K562 (cell line): Measurements from ENCODE around the gene MYLK4. TPM values are rescaled to one million over a fixed set of nuclear protein-coding genes. Genes with fewer than 3 reads are reported as not detected.
A peak's percentile ranks its signal among the peaks of the same experiment; 100 is the strongest.

ENCODE experiments used
- BCL6 ChIP-seq: fragments of 250-450 bp; sonication (Bioruptor Pico); IDR thresholded peaks from 2 replicates; pipeline ENCODE4 v1.4.0; 2020
- BDP1 ChIP-seq: IDR thresholded peaks from 3 replicates; pipeline ENCODE4 v1.6.1; 2011; ENCODE audit not compliant: insufficient read length, insufficient read depth
- ELF2 ChIP-seq: fragments of 250-450 bp; sonication (Bioruptor Pico); IDR thresholded peaks from 2 replicates; pipeline ENCODE4 v1.5.0; 2021; ENCODE audit warnings: mild to moderate bottlenecking
- GABPA ChIP-seq: fragments of 200-800 bp; sonication (Bioruptor generic); conservative IDR thresholded peaks from 2 replicates; pipeline ENCODE4 v1.6.1; 2016; ENCODE audit warnings: low read depth, missing genetic modification characterization, missing compliant biosample characterization
- KAT8 ChIP-seq: fragments of 450-650 bp; IDR thresholded peaks from 2 replicates; pipeline ENCODE4 v1.6.1; 2016; ENCODE audit warnings: low read depth, mild to moderate bottlenecking
- KLF6 ChIP-seq: fragments of 250-450 bp; sonication (Bioruptor Pico); IDR thresholded peaks from 2 replicates; pipeline ENCODE4 v1.4.0; 2020; ENCODE audit warnings: mild to moderate bottlenecking, moderate library complexity, borderline replicate concordance
- MCM2 ChIP-seq: fragments of 450-650 bp; IDR thresholded peaks from 2 replicates; pipeline ENCODE4 v1.6.1; 2017; ENCODE audit warnings: low read depth, mild to moderate bottlenecking
- PHB ChIP-seq: fragments of 250-450 bp; sonication (Bioruptor Pico); IDR thresholded peaks from 2 replicates; pipeline ENCODE4 v1.5.0; 2021
- POU5F1 ChIP-seq: fragments of 150-350 bp; IDR thresholded peaks from 2 replicates; pipeline ENCODE4 v1.6.1; 2014; ENCODE audit warnings: borderline replicate concordance, low read length, low read depth, mild to moderate bottlenecking; ENCODE audit not compliant: partially characterized antibody
- RBM15 ChIP-seq: fragments of 200-400 bp; formaldehyde crosslinking; IDR thresholded peaks from 2 replicates; pipeline ENCODE4 v1.6.1; 2018; ENCODE audit warnings: mild to moderate bottlenecking, low read length, moderate library complexity; ENCODE audit not compliant: insufficient read depth
- RHOXF2B ChIP-seq: fragments of 250-450 bp; sonication (Bioruptor Pico); conservative IDR thresholded peaks from 2 replicates; pipeline ENCODE4 v1.5.1; 2021
- SLC30A9 ChIP-seq: fragments of 250-450 bp; sonication (Bioruptor Pico); IDR thresholded peaks from 2 replicates; pipeline ENCODE4 v1.8.0; 2022; ENCODE audit warnings: mild to moderate bottlenecking, moderate library complexity
- SMARCA4 ChIP-seq: fragments of 450-650 bp; IDR thresholded peaks from 2 replicates; pipeline ENCODE4 v1.6.1; 2016
- SMARCB1 ChIP-seq: IDR thresholded peaks from 2 replicates; pipeline ENCODE4 v1.6.1; 2011; ENCODE audit warnings: improper control_type of control experiment, low read depth; ENCODE audit not compliant: insufficient read length
- SRSF1 ChIP-seq: fragments of 200-400 bp; formaldehyde crosslinking; IDR thresholded peaks from 2 replicates; pipeline ENCODE4 v1.6.1; 2017; ENCODE audit warnings: mild to moderate bottlenecking, low read depth, low read length, moderate library complexity
- SRSF7 ChIP-seq: fragments of 200-400 bp; formaldehyde crosslinking; optimal IDR thresholded peaks from 2 replicates; pipeline ENCODE3; 2017; ENCODE audit warnings: mild to moderate bottlenecking, low read depth, low read length
- TCF3 ChIP-seq: sonication (generic); formaldehyde crosslinking; IDR thresholded peaks from 2 replicates; pipeline ENCODE4 v1.4.0; 2020; ENCODE audit warnings: mild to moderate bottlenecking, missing genetic modification reagents
- ZNF274 ChIP-seq: IDR thresholded peaks from 2 replicates; pipeline ENCODE4 v1.6.1; 2011; ENCODE audit warnings: low read depth, mild to moderate bottlenecking, low read length, moderate library complexity, borderline replicate concordance
- polyA plus RNA-seq, 8 experiments: library from polyadenylated mRNA; depleted of rRNA in 4 of 8; stranded (reverse) in 5 of 8; unstranded in 3 of 8; fragments of >200 nt; fragmentation: Nextera tagmentation in 2 of 8; fragmentation: Illumina TruSeq in 1 of 8; extraction: Ambion mirVana in 2 of 8; extraction: Trizol in 1 of 8; gene quantifications; 2 replicates each; pipeline versions ENCODE4 v1.2.1 to v1.2.3, GENCODE V29; 2011 to 2014; ENCODE audit warnings: inconsistent platforms in 1 of 8, missing spikeins in 1 of 8
- total RNA-seq, 7 experiments: library from RNA; depleted of rRNA in 6 of 7; stranded (reverse); fragments of >200 nt in 6 of 7; fragmentation: Illumina TruSeq in 2 of 7; extraction: Trizol in 2 of 7; gene quantifications; 2 replicates each; pipeline versions ENCODE4 v1.2.1 to v1.2.3, GENCODE V29; 2011 to 2021; ENCODE audit warnings: low replicate concordance in 1 of 7
- TF ChIP-seq, protein P1 (sequence below), 2 experiments: IDR thresholded peaks in 1 of 2; conservative IDR thresholded peaks in 1 of 2; 2 replicates each; pipeline ENCODE4 v1.6.1; 2016; ENCODE audit warnings: low read depth in 2 of 2, mild to moderate bottlenecking in 1 of 2, missing compliant biosample characterization in 1 of 2, missing genetic modification characterization in 1 of 2, moderate library complexity in 1 of 2
- TF ChIP-seq, protein P2 (sequence below): fragments of 450-650 bp; IDR thresholded peaks from 2 replicates; pipeline ENCODE4 v1.6.1; 2016; ENCODE audit warnings: antibody characterized with exemption
- TF ChIP-seq, protein P3 (sequence below): IDR thresholded peaks from 2 replicates; pipeline ENCODE4 v1.6.1; 2012; ENCODE audit warnings: low read depth, low read length, improper control_type of control experiment, borderline replicate concordance
- TF ChIP-seq, protein P4 (sequence below): fragments of 250-450 bp; sonication (Bioruptor Pico); IDR thresholded peaks from 2 replicates; pipeline ENCODE4 v1.5.1; 2021; ENCODE audit warnings: mild to moderate bottlenecking

MYLK4 gene
- total and polyA plus RNA-seq, 9 of the 15 experiments (the other 6 are each of a cell fraction or from before 2014, with no cell fraction given) = 0.01 to 0.15 (median 0.06) TPM

DNA sequence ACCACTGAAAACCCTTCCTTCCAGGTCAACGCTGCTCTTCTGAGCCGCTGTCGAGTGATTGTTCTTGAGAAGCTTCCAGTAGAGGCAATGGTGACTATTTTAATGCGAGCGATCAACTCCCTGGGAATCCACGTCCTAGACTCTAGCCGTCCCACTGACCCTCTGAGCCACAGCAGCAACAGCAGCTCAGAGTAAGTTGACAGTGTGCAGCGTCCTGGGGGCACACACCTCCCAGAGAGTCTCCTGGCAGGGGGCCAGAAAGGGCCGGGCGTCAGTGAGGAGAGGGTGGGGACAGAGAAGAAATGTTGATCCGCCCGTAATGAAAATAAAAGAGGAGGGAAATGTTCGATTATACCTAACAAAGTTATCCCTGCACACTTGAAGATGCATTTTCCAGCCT, 19.4 kb upstream of the MYLK4 start (continued):
- TF ChIP-seq SMARCB1 (no peak), BCL6 (CRISPR knock-in tag) (no peak), RHOXF2B (CRISPR knock-in tag) (no peak), MCM2 (no peak), SRSF1 (no peak), KLF6 (CRISPR knock-in tag) (no peak), ZNF274 (no peak), KAT8 (no peak), POU5F1 (no peak), SRSF7 (no peak), RBM15 (no peak), SMARCA4 (0 out of 2 replicates have a peak, but pooled peaks have one; percentile 13), ELF2 (CRISPR knock-in tag) (no peak), BDP1 (no peak), GABPA (no peak), SLC30A9 (CRISPR knock-in tag) (no peak), PHB (no peak), TCF3 (no peak)
- TF ChIP-seq, protein P1, sequence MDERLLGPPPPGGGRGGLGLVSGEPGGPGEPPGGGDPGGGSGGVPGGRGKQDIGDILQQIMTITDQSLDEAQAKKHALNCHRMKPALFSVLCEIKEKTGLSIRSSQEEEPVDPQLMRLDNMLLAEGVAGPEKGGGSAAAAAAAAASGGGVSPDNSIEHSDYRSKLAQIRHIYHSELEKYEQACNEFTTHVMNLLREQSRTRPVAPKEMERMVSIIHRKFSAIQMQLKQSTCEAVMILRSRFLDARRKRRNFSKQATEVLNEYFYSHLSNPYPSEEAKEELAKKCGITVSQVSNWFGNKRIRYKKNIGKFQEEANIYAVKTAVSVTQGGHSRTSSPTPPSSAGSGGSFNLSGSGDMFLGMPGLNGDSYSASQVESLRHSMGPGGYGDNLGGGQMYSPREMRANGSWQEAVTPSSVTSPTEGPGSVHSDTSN (CRISPR knock-in tag; IDR thresholded peaks at IDR 0.05; ENCODE audit: low read depth) = no peak
- TF ChIP-seq, protein P1 (tag; conservative IDR thresholded peaks at IDR 0.05; ENCODE audit: low read depth) = no peak
- TF ChIP-seq, protein P2, sequence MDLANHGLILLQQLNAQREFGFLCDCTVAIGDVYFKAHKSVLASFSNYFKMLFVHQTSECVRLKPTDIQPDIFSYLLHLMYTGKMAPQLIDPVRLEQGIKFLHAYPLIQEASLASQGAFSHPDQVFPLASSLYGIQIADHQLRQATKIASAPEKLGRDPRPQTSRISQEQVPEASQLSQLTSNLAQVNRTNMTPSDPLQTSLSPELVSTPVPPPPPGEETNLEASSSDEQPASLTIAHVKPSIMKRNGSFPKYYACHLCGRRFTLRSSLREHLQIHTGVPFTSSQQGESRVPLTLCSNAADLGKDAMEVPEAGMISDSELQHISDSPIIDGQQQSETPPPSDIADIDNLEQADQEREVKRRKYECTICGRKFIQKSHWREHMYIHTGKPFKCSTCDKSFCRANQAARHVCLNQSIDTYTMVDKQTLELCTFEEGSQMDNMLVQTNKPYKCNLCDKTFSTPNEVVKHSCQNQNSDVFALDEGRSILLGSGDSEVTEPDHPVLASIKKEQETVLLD = 0 out of 2 replicates have a peak, but pooled peaks have one; percentile 39
- TF ChIP-seq, protein P3, sequence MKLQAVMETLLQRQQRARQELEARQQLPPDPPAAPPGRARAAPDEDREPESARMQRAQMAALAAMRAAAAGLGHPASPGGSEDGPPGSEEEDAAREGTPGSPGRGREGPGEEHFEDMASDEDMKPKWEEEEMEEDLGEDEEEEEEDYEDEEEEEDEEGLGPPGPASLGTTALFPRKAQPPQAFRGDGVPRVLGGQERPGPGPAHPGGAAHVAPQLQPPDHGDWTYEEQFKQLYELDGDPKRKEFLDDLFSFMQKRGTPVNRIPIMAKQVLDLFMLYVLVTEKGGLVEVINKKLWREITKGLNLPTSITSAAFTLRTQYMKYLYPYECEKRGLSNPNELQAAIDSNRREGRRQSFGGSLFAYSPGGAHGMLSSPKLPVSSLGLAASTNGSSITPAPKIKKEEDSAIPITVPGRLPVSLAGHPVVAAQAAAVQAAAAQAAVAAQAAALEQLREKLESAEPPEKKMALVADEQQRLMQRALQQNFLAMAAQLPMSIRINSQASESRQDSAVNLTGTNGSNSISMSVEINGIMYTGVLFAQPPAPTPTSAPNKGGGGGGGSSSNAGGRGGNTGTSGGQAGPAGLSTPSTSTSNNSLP = no peak
- TF ChIP-seq, protein P4, sequence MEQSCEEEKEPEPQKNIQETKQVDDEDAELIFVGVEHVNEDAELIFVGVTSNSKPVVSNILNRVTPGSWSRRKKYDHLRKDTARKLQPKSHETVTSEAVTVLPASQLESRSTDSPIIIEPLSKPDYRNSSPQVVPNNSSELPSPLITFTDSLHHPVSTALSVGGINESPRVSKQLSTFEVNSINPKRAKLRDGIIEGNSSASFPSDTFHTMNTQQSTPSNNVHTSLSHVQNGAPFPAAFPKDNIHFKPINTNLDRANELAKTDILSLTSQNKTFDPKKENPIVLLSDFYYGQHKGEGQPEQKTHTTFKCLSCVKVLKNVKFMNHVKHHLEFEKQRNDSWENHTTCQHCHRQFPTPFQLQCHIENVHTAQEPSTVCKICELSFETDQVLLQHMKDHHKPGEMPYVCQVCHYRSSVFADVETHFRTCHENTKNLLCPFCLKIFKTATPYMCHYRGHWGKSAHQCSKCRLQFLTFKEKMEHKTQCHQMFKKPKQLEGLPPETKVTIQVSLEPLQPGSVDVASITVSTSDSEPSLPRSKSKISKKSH (CRISPR knock-in tag) = no peak
